ENCODE results near the gene FEZ2. TPM values are rescaled to one million over a fixed set of nuclear protein-coding genes. Genes with fewer than 3 reads are reported as not detected.

The FEZ2 gene
- total RNA-seq, 2 experiments from 2014 or later = 10.3 to 11.8 TPM

DNA sequence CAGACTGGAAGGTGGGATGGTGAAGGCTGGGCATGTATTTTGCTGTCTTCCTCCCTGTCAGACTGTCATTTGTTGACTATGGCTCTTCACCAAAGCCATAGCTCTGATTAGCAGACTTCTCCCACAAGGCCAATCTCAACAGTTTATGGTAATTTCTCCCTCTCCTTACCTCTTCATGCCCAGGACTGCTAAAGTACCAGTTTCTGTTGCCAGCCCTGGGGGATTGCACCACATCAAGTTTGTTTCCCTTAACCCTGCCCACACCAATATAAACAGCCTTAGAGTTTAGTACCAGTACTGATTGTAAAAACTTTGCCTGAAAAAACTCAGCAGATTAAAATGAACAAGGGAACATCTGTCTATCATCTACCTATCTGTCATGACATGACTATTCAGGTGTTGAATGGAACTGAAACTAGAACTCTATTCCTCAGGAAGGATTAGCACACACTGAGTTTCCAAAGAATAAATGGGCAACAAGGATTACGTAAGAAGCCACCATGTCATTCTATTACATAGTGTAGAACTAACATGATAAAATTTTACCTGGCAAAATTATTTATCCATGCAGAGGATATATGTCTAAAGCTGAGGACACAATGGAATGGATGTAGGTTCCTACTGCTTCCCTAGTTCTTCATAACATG, 13.7 kb downstream of the FEZ2 start:
- H3K27me3 Mint-ChIP-seq = no peaks in the 10 kb centered on the region
- H3K9me3 Mint-ChIP-seq = no peaks in the 10 kb centered on the region
- H3K36me3 Mint-ChIP-seq (ENCODE audit: low read depth) = peaks cover 54% of the 10 kb centered on the region
- no peak overlapping the region for H3K27ac Mint-ChIP-seq
- intact Hi-C loops (cut with micrococcal nuclease) = no loop called here
- ATAC-seq (no peak), DNase-seq (no peak)
- no peak overlapping the region for H3K4me3 Mint-ChIP-seq
- peaks cover 7% of the 10 kb centered on the region for H3K4me1 Mint-ChIP-seq (ENCODE audit: low read depth)
- TF ChIP-seq, protein P1, sequence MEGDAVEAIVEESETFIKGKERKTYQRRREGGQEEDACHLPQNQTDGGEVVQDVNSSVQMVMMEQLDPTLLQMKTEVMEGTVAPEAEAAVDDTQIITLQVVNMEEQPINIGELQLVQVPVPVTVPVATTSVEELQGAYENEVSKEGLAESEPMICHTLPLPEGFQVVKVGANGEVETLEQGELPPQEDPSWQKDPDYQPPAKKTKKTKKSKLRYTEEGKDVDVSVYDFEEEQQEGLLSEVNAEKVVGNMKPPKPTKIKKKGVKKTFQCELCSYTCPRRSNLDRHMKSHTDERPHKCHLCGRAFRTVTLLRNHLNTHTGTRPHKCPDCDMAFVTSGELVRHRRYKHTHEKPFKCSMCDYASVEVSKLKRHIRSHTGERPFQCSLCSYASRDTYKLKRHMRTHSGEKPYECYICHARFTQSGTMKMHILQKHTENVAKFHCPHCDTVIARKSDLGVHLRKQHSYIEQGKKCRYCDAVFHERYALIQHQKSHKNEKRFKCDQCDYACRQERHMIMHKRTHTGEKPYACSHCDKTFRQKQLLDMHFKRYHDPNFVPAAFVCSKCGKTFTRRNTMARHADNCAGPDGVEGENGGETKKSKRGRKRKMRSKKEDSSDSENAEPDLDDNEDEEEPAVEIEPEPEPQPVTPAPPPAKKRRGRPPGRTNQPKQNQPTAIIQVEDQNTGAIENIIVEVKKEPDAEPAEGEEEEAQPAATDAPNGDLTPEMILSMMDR (IDR thresholded peaks at IDR 0.05) = no peak
- ChIA-PET CTCF (interaction anchor here (1.6 kb wide), 1 partner anchor 10 kb away, joined by 4 read pairs; no protein-coding TSS in a partner anchor), POLR2A (no interaction called here)

DNA sequence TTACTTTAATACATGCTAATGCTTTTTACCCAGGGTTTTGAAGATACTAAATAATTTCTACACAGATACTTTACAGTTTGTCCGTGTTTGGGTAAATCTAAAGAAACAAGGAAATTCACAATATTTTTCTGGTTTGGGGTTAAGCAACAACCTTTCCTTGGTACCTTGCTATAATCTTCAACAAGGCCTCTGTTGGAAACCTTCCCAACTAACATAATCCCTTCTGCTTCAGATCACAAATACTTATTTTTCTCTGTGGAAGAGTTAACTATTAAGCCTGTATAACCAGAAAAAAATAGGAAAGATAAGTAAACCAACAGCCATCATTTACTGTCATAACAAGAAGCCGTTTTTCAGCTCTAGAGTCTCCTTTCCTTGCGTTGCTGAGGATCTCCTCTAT, 15.0 kb downstream of the FEZ2 start:
- intact Hi-C loops (cut with micrococcal nuclease) = no loop called here
- no peaks in the 10 kb centered on the region for H3K9me3 Mint-ChIP-seq
- ChIA-PET CTCF (no interaction called here), POLR2A (no interaction called here)
- ATAC-seq = no peak
- H3K4me1 Mint-ChIP-seq (ENCODE audit: low read depth) = peaks cover 19% of the 10 kb centered on the region
- no peak overlapping the region for H3K4me3 Mint-ChIP-seq
- no peak for DNase-seq
- no peaks in the 10 kb centered on the region for H3K27me3 Mint-ChIP-seq
- H3K27ac Mint-ChIP-seq = no peak overlapping the region
- TF ChIP-seq, protein P1 (IDR thresholded peaks at IDR 0.05) = no peak
- peaks cover 63% of the 10 kb centered on the region for H3K36me3 Mint-ChIP-seq (ENCODE audit: low read depth)

DNA sequence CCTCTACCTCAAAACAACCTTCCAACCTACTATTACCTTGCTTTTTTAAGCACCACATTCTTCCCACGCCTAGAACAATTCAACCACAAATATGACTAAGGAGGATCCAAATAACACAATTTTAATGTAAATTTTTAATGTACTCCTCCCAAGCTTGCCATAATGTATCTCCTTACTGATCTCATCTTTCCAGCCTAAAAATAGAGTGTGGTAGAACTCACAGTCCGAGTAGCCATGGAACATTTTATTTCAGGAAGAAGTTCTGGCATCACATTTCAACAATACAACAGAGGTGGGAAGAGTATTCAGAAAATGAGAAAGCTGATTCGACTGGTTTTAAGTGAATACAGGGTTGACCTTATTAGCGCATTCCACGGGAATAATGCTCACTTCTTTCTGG, 15.4 kb downstream of the FEZ2 start:
- Mint-ChIP-seq H3K27me3 (no peaks in the 10 kb centered on the region), H3K9me3 (no peaks in the 10 kb centered on the region), H3K36me3 (ENCODE audit: low read depth) (peaks cover 65% of the 10 kb centered on the region), H3K4me1 (ENCODE audit: low read depth) (peaks cover 19% of the 10 kb centered on the region), H3K4me3 (no peak overlapping the region), H3K27ac (no peak overlapping the region)
- ATAC-seq = no peak
- TF ChIP-seq, protein P1 (IDR thresholded peaks at IDR 0.05) = no peak
- DNase-seq = no peak
- ChIA-PET CTCF (interaction anchor here (1.1 kb wide), 1 partner anchor 23 kb away, joined by 3 read pairs; no protein-coding TSS in a partner anchor), POLR2A (no interaction called here)
- intact Hi-C loops (cut with micrococcal nuclease) = no loop called here

DNA sequence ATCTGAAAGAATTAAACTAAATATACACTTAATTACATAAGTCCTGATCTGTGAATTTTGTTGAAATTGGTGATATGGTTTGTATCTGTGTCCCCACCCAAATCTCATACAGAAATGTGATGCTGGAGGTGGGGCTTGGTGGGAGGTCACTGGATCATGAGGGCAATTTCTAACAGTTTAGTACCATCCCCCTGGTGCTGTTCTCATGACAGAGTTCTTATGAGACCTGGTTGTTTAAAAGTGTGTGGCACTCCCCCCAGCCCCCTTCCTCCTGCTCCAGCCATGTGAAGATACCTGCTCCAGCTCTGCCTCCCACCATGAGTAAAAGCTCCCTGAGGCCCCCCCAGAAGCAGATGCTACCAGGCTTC, 18.7 kb downstream of the FEZ2 start:
- Mint-ChIP-seq H3K4me1 (ENCODE audit: low read depth) (peaks cover 15% of the 10 kb centered on the region), H3K27ac (no peak overlapping the region), H3K9me3 (no peaks in the 10 kb centered on the region), H3K36me3 (ENCODE audit: low read depth) (peaks cover 74% of the 10 kb centered on the region), H3K27me3 (no peaks in the 10 kb centered on the region), H3K4me3 (no peak overlapping the region)
- DNase-seq = no peak
- ChIA-PET POLR2A (no interaction called here), CTCF (no interaction called here)
- intact Hi-C loops (cut with micrococcal nuclease) = no loop called here
- TF ChIP-seq, protein P1 (IDR thresholded peaks at IDR 0.05) = no peak
- no peak for ATAC-seq

DNA sequence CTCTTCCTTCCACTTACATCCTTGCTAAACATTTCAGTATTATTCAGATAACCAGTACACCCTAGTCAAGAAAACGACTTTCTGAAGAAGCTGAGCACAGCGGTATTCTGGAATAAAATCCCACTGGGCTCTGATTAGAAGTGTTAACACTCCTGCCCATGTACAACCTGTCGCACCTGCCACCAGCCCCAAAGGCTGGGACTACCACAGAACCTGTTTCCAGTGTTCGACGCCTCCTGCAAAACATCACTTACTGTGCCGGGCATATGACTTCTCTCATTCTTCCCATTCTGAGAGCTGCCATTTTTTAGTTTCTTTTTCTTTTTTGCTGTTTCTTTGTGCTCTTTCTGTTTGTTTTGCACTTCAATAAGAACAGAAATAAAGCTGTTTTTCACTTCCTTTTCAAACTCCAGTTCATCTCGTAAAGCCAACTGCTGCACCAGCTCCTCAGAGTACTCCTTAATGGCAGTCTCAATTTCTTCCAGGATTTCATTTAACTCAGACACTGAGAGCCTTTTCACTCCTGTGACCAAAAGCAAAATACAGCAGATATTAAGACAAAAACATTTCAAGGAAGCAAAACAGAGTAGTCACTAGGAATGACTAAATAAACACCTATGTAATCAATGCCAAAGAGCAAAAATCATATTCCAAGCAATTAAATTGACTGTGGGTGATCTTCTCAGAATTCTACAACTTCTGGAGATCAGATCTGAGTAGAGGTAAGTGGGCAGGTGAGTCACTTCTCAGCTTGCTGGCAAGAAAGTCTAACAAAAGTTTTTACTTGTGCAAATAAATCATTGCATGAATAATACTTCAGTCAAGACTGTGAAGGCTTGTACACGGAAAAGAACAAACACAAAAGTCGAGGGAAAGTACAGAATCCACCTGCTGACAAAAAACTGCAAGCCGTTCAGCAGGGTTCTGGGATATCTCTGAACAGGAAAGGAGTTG, 19.3 kb downstream of the FEZ2 start:
- ChIA-PET CTCF (interaction anchor here (0.9 kb wide), 1 partner anchor 86 kb away, joined by 3 read pairs; no protein-coding TSS in a partner anchor), POLR2A (interaction anchor here (0.8 kb wide), 1 partner anchor 11 kb away, joined by 3 read pairs; no protein-coding TSS in a partner anchor)
- DNase-seq (no peak), ATAC-seq (peak; percentile 60)
- Mint-ChIP-seq H3K27ac (peak overlapping the region; percentile 30), H3K9me3 (no peaks in the 10 kb centered on the region), H3K4me3 (no peak overlapping the region), H3K4me1 (ENCODE audit: low read depth) (peaks cover 13% of the 10 kb centered on the region), H3K36me3 (ENCODE audit: low read depth) (peaks cover 73% of the 10 kb centered on the region), H3K27me3 (no peaks in the 10 kb centered on the region)
- intact Hi-C loops (cut with micrococcal nuclease) = no loop called here
- TF ChIP-seq, protein P1 (IDR thresholded peaks at IDR 0.05) = no peak
